Activated CD8-positive, alpha-beta memory T cell treated with anti-CD3 and anti-CD28 coated beads for 1 hour (primary cell): Measurements from ENCODE around the gene PRMT2.

ENCODE experiments used
- DNase-seq, 2 donors: peaks; one replicate each; pipeline ENCODE4 v3.0.0-alpha.2; 2020; ENCODE audit warnings: low read depth in 1 of 2; ENCODE audit errors: extremely low read depth in 1 of 2

Gene PRMT2

GRCh38 chr21:46639489-46640386 lies 4.3 kb downstream of the PRMT2 start:
- DNase-seq, result no peak

GRCh38 chr21:46641656-46642055 lies 6.2 kb downstream of the PRMT2 start:
- no peak for DNase-seq

- DNase-seq, result no peak
Measured at GRCh38 chr21:46643379-46644177, 8.1 kb downstream of the PRMT2 start.

DNA sequence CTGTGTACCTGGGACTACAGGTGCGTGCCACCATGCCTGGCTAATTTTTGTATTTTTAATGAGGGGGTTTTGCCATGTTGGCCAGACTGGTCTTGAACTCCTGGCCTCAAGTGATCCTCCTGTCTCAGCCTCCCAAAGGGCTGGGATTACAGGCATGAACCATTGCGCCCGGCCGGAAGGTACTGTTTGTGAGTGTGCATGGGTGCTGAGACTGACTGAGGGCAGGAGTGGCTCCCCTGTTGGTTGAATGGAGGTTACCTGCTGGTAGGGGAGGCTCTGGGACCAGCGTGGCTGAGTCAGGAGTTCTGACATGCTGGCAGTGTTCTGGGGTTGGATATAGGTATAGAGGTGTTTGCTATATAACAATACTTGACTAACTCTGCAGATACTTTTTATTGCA lies 10.4 kb downstream of the PRMT2 start:
- no peak for DNase-seq

DNA sequence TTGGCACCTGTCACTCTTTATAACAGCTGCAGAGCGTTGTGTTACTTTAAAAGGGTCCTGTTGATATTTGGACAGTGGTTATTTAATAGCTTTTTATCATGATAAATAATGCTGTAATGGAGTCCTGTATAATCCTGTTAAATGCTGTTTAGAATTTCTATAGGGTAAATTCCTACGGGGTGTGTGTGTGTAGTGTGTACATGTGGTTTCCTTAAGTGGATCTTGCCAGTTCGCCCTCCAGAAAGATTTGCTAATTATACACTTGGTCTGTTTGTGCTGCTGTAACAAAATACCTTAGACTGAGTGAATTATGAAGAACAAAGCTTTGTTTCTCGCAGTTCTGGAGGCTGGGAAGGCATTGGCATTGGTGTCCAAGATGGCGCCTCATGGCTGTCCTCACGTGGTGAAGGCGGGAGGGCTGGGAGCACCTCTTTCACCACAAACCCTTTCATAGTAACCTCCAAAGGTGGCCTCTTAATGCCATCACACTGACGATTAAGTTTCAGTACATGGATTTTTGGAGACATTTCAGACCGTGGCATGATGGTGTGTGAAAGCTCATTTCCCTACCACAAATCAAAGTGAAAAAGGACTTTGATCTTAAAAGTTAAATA lies 11.2 kb downstream of the PRMT2 start:
- DNase-seq, result no peak

GRCh38 chr21:46648539-46648938 lies 13.1 kb downstream of the PRMT2 start:
- DNase-seq, result no peak

GRCh38 chr21:46649356-46649755 lies 13.9 kb downstream of the PRMT2 start:
- no peak for DNase-seq

DNA sequence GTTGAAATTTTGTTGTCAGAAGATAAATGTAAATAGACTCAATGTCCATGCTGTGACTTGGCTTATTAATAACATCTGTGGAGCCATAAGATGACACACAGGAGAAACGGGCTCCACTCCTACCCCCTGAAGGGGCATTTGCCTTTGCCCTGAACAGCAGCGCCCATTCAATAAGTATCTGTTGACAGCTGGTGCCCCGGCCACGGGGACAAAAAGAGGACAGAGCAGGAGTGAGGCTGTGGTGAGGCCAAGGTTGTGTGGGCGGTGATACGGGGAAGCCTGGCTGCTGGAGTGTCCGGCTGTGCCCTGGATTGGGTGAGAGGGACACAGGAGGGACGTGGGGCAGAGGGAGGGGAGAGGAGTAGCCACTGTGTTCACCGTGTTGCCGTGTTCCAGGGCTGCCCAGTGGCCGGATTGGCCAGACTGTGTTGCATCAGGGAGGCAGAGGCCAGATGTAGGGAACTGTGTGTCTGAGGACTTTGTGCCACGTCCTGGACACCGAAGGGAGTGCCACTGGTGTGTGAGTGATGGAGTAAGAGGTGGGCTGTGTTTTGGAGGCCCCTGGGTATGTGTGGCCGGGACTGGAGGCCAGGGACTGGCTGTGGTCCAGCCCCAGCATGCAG lies 15.1 kb downstream of the PRMT2 start:
- no peak for DNase-seq

- no peak for DNase-seq
Measured at GRCh38 chr21:46651121-46651520, 15.6 kb downstream of the PRMT2 start.

GRCh38 chr21:46655230-46655629 lies 19.8 kb downstream of the PRMT2 start:
- no peak for DNase-seq

- DNase-seq, result no peak
Measured at GRCh38 chr21:46656820-46657219, 21.3 kb downstream of the PRMT2 start.

DNA sequence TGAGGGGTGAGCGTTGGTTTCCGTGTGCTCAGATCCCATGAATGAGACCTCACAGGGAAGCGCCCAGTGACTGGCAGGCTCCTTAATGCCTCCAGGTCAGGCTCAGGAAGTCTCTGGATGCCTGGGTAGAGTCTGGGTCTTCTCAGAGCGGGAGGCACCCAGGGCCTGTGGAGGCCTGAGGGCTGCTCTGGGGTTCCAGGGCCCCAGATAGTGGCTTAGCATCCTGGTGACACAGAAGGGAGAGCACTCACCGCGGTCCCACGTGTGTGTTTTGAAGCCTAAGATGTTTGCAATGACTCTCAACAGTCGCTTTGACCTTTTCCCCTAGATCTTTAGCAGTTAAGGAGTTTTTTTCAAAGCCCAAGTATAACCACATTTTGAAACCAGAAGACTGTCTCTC lies 25.0 kb downstream of the PRMT2 start:
- DNase-seq, result no peak

DNA sequence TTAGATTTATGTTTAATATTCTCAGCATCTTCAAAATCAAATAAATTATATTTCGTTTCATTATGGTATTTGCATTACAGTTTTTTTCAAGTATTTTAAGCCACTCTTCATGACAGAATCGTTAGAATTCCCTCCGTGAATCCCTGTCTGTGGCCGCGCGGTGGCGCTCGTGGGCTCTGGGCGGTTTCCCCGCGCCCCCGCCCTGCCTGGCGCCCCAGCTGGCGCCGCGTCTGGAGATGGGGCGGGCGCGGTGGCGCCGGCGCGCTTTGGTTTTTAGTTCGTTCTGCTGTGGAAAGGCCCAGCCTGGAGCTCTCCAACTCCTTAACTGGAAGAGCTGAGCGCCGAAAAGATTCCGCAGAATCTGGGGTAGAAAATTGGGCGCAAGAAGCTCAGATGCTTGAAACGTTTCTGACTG lies 25.7 kb downstream of the PRMT2 start:
- peak in 1 of 2 donors; percentile 10 for DNase-seq

GRCh38 chr21:46661642-46662366 lies 26.3 kb downstream of the PRMT2 start:
- DNase-seq, result no peak

GRCh38 chr21:46662367-46662654 lies 26.8 kb downstream of the PRMT2 start:
- no peak for DNase-seq

GRCh38 chr21:46662765-46663500 lies 27.5 kb downstream of the PRMT2 start:
- no peak for DNase-seq

DNA sequence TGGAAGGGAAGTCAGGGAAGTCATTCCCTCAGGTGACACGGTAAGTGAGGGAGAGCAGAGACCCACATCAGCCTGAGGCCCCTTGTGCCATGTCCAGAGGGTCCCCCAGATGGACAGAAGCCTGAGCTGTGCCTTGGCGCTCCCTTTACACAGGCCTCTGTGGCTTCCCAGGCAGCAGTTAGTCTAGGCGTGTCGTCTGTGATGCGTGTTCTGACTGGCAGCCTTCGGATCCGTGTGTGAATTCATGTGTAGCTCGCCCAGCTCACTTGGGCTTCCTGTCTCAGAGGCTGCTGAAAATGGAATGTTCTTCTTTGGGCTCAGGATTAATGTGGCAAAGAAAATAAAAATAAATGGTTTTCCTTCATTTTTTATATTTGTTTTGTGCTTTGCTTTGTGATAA lies 28.3 kb downstream of the PRMT2 start:
- no peak for DNase-seq

GRCh38 chr21:46664316-46664995 lies 29.0 kb downstream of the PRMT2 start:
- DNase-seq, result no peak

GRCh38 chr21:46665566-46665965 lies 30.1 kb downstream of the PRMT2 start:
- DNase-seq, result no peak
